ENCODE data around the gene NDUFA8. TPM values are rescaled to one million over a fixed set of nuclear protein-coding genes. Genes with fewer than 3 reads are reported as not detected.

Gene NDUFA8
- total and polyA plus RNA-seq, 9 of the 15 experiments (the other 6 are each of a cell fraction or from before 2014, with no cell fraction given) = 105 to 212 (median 133) TPM

DNA sequence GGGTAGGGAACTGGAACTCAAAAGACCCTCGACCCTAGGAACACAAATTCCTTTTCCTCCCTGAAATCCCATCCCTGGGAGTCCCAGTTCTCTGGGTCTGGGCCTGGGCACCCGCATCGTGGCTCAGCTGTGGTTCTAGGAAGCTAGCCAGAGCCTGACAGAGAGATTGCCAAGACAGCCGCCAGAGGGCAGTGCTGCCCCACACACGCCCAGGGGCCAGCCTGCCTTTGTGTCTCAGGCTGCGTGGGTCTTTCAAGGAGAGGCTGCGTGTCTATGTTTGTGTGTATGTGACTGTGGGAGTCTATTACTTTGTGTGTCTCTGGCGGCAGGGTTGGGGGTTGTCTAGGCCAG is 34.4 kb downstream of the NDUFA8 start (continued):
- TF ChIP-seq, protein P1, sequence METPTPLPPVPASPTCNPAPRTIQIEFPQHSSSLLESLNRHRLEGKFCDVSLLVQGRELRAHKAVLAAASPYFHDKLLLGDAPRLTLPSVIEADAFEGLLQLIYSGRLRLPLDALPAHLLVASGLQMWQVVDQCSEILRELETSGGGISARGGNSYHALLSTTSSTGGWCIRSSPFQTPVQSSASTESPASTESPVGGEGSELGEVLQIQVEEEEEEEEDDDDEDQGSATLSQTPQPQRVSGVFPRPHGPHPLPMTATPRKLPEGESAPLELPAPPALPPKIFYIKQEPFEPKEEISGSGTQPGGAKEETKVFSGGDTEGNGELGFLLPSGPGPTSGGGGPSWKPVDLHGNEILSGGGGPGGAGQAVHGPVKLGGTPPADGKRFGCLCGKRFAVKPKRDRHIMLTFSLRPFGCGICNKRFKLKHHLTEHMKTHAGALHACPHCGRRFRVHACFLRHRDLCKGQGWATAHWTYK (CRISPR knock-in tag; IDR thresholded peaks at IDR 0.05) = peak; percentile 47; the same call in 1 of the 2 replicates
- TF ChIP-seq DPF2 (IDR thresholded peaks at IDR 0.05) (no peak), FOXJ2 (tag; IDR thresholded peaks at IDR 0.05) (no peak), ZNF133 (CRISPR knock-in tag; IDR thresholded peaks at IDR 0.05) (no peak), KLF16 (IDR thresholded peaks at IDR 0.05) (peak; percentile 47; the same call in 1 of the 2 replicates), ZNF140 (CRISPR knock-in tag; IDR thresholded peaks at IDR 0.05) (no peak), NFIC (IDR thresholded peaks at IDR 0.05) (peak; percentile 35; the same call in 1 of the 2 replicates), ZFPM2 (CRISPR knock-in tag; IDR thresholded peaks at IDR 0.05) (no peak), POLR2B (IDR thresholded peaks at IDR 0.05; ENCODE audit: low read depth, partially characterized antibody) (no peak), RBBP5 (IDR thresholded peaks at IDR 0.05; ENCODE audit: borderline replicate concordance, insufficient read depth, low read length, poor library complexity, severe bottlenecking) (no peak), MIER1 (IDR thresholded peaks at IDR 0.05; ENCODE audit: low read depth) (no peak), ZNF785 (CRISPR knock-in tag; IDR thresholded peaks at IDR 0.05) (no peak), ELF1 (tag; IDR thresholded peaks at IDR 0.05) (no peak), ZNF347 (CRISPR knock-in tag; IDR thresholded peaks at IDR 0.05; ENCODE audit: low read depth) (no peak), USF1 (CRISPR knock-in tag; IDR thresholded peaks at IDR 0.05) (no peak), SMC3 (conservative IDR thresholded peaks at IDR 0.05; ENCODE audit: insufficient read depth, low read depth, low read length) (peak; percentile 100), MYC (IDR thresholded peaks at IDR 0.05; ENCODE audit: low read depth, low read length) (no peak), MYC (CRISPR knock-in tag; IDR thresholded peaks at IDR 0.05; ENCODE audit: borderline replicate concordance, low read depth) (no peak), NFATC3 (IDR thresholded peaks at IDR 0.05) (no peak), RCOR1 (IDR thresholded peaks at IDR 0.05; ENCODE audit: borderline replicate concordance in 1 of 2, low read depth in 2 of 2, low read length in 2 of 2) (peak in 1 of 2 experiments; percentile 16; a peak in 1 of 4 replicates), NR2C1 (IDR thresholded peaks at IDR 0.05) (no peak), NR2C1 (tag; IDR thresholded peaks at IDR 0.05) (no peak), CREM (IDR thresholded peaks at IDR 0.05; ENCODE audit: low read depth) (peak; percentile 39; the same call in 1 of the 2 replicates), JUND (IDR thresholded peaks at IDR 0.05; ENCODE audit: borderline replicate concordance, low read depth, low read length) (0 out of 2 replicates have a peak, but pooled peaks have one; percentile 9), JUND (tag; IDR thresholded peaks at IDR 0.05; ENCODE audit: borderline replicate concordance, low read depth, low read length) (no peak; the same call in 2 of the 3 replicates), CXXC5 (CRISPR knock-in tag; IDR thresholded peaks at IDR 0.05) (peak; percentile 50), NRF1 (conservative IDR thresholded peaks at IDR 0.05 in 1 of 2, IDR thresholded peaks at IDR 0.05 in 1 of 2) (peak in 1 of 2 experiments; percentile 11; a peak in 1 of 4 replicates), HIVEP1 (CRISPR knock-in tag; IDR thresholded peaks at IDR 0.05) (no peak)
- TF ChIP-seq, protein P2, sequence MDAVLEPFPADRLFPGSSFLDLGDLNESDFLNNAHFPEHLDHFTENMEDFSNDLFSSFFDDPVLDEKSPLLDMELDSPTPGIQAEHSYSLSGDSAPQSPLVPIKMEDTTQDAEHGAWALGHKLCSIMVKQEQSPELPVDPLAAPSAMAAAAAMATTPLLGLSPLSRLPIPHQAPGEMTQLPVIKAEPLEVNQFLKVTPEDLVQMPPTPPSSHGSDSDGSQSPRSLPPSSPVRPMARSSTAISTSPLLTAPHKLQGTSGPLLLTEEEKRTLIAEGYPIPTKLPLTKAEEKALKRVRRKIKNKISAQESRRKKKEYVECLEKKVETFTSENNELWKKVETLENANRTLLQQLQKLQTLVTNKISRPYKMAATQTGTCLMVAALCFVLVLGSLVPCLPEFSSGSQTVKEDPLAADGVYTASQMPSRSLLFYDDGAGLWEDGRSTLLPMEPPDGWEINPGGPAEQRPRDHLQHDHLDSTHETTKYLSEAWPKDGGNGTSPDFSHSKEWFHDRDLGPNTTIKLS (IDR thresholded peaks at IDR 0.05; ENCODE audit: borderline replicate concordance, low read depth) = no peak

All from K562 (cell line).